Stimulated activated memory B cell treated with anti-CD40 and anti-IgM and Interleukin-4, amounts not matched to agents 10 μg/mL and 1 μg/mL and 100 μg/mL, for 72 hours (primary cell): ENCODE data around the gene PITPNB.

ENCODE experiments used
- ATAC-seq: fragments of 150-1000 bp; cut with Tn5 transposase; 2 replicates; pipeline ENCODE4 v1.10.0; 2021
- H3K27ac Mint-ChIP-seq: one replicate; pipeline ENCODE4 v1.8.0; 2022; ENCODE audit warnings: mild to moderate bottlenecking, mixed read lengths
- H3K27me3 Mint-ChIP-seq: one replicate; pipeline ENCODE4 v1.8.0; 2022; ENCODE audit warnings: mixed read lengths
- H3K36me3 Mint-ChIP-seq: one replicate; pipeline ENCODE4 v1.8.0; 2022; ENCODE audit warnings: mixed read lengths
- H3K4me1 Mint-ChIP-seq: one replicate; pipeline ENCODE4 v1.8.0; 2022; ENCODE audit warnings: mixed read lengths
- H3K4me3 Mint-ChIP-seq: one replicate; pipeline ENCODE4 v1.8.0; 2022; ENCODE audit warnings: mild to moderate bottlenecking, moderate library complexity, mixed read lengths
- H3K9me3 Mint-ChIP-seq: one replicate; pipeline ENCODE4 v1.8.0; 2022; ENCODE audit warnings: mixed read lengths

PITPNB gene

GRCh38 chr22:27876684-27877083 lies 42.4 kb downstream of the PITPNB start:
- Mint-ChIP-seq H3K27me3 (no peaks in the 10 kb centered on the region), H3K27ac (no peak overlapping the region), H3K36me3 (peaks cover 20% of the 10 kb centered on the region), H3K9me3 (no peaks in the 10 kb centered on the region), H3K4me3 (no peak overlapping the region), H3K4me1 (peaks cover 36% of the 10 kb centered on the region)
- ATAC-seq: no peak

- H3K27me3 Mint-ChIP-seq: no peaks in the 10 kb centered on the region
- H3K27ac Mint-ChIP-seq: no peak overlapping the region
- H3K4me3 Mint-ChIP-seq: no peak overlapping the region
- no peak for ATAC-seq
- H3K4me1 Mint-ChIP-seq: peaks cover 35% of the 10 kb centered on the region
- peaks cover 26% of the 10 kb centered on the region for H3K36me3 Mint-ChIP-seq
- no peaks in the 10 kb centered on the region for H3K9me3 Mint-ChIP-seq
Measured at GRCh38 chr22:27875951-27876350, 43.1 kb downstream of the PITPNB start.

- H3K4me3 Mint-ChIP-seq: no peak overlapping the region
- peaks cover 30% of the 10 kb centered on the region for H3K4me1 Mint-ChIP-seq
- H3K27ac Mint-ChIP-seq: no peak overlapping the region
- H3K9me3 Mint-ChIP-seq: no peaks in the 10 kb centered on the region
- ATAC-seq: no peak
- peaks cover 37% of the 10 kb centered on the region for H3K36me3 Mint-ChIP-seq
- no peaks in the 10 kb centered on the region for H3K27me3 Mint-ChIP-seq
Measured at GRCh38 chr22:27874764-27875163, 44.3 kb downstream of the PITPNB start.

DNA sequence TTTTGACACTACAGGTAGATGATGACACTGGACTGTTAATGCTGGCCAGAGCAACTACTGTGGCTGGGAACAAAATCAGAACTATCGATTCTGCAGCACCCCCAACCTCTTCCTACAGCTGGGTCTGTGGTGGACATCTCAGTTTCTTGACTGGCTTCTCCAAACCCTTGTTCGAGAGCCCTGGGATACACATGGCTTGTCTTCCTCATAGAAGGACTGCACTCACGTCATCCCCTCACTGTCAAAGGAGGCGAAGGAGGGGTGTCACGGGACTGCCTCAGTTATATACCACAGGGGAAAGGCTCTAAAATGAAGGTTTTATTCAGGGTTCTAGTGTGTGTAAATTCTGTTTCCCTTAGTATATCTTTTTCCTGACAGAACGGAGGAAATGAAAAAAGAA lies 44.9 kb downstream of the PITPNB start:
- ATAC-seq: no peak
- H3K9me3 Mint-ChIP-seq: no peaks in the 10 kb centered on the region
- H3K27ac Mint-ChIP-seq: no peak overlapping the region
- no peaks in the 10 kb centered on the region for H3K27me3 Mint-ChIP-seq
- peaks cover 42% of the 10 kb centered on the region for H3K36me3 Mint-ChIP-seq
- no peak overlapping the region for H3K4me3 Mint-ChIP-seq
- peaks cover 35% of the 10 kb centered on the region for H3K4me1 Mint-ChIP-seq

GRCh38 chr22:27873472-27873871 lies 45.6 kb downstream of the PITPNB start:
- Mint-ChIP-seq H3K9me3 (no peaks in the 10 kb centered on the region), H3K36me3 (peaks cover 43% of the 10 kb centered on the region), H3K27me3 (no peaks in the 10 kb centered on the region), H3K4me3 (no peak overlapping the region), H3K27ac (no peak overlapping the region), H3K4me1 (peaks cover 36% of the 10 kb centered on the region)
- ATAC-seq: no peak

- peaks cover 33% of the 10 kb centered on the region for H3K4me1 Mint-ChIP-seq
- no peak overlapping the region for H3K4me3 Mint-ChIP-seq
- H3K27me3 Mint-ChIP-seq: no peaks in the 10 kb centered on the region
- no peaks in the 10 kb centered on the region for H3K9me3 Mint-ChIP-seq
- H3K36me3 Mint-ChIP-seq: peaks cover 49% of the 10 kb centered on the region
- H3K27ac Mint-ChIP-seq: no peak overlapping the region
- ATAC-seq: no peak
Measured at GRCh38 chr22:27872488-27872887, 46.6 kb downstream of the PITPNB start.

GRCh38 chr22:27871306-27872014 lies 47.6 kb downstream of the PITPNB start:
- Mint-ChIP-seq H3K36me3 (peaks cover 56% of the 10 kb centered on the region), H3K4me3 (no peak overlapping the region), H3K27me3 (no peaks in the 10 kb centered on the region), H3K9me3 (no peaks in the 10 kb centered on the region), H3K4me1 (peaks cover 38% of the 10 kb centered on the region), H3K27ac (no peak overlapping the region)
- no peak for ATAC-seq

- Mint-ChIP-seq H3K9me3 (no peaks in the 10 kb centered on the region), H3K4me3 (no peak overlapping the region), H3K36me3 (peaks cover 59% of the 10 kb centered on the region), H3K4me1 (peaks cover 33% of the 10 kb centered on the region), H3K27me3 (no peaks in the 10 kb centered on the region), H3K27ac (peak overlapping the region; percentile 71)
- ATAC-seq: no peak
Measured at GRCh38 chr22:27870234-27871191, 48.5 kb downstream of the PITPNB start.

GRCh38 chr22:27868732-27869282 lies 50.2 kb downstream of the PITPNB start:
- Mint-ChIP-seq H3K4me1 (peaks cover 32% of the 10 kb centered on the region), H3K4me3 (no peak overlapping the region), H3K36me3 (peaks cover 52% of the 10 kb centered on the region), H3K27me3 (no peaks in the 10 kb centered on the region), H3K9me3 (no peaks in the 10 kb centered on the region), H3K27ac (peak overlapping the region; percentile 71)
- ATAC-seq: no peak

- Mint-ChIP-seq H3K27ac (peak overlapping the region; percentile 71), H3K27me3 (no peaks in the 10 kb centered on the region), H3K4me3 (no peak overlapping the region), H3K36me3 (peaks cover 52% of the 10 kb centered on the region), H3K9me3 (no peaks in the 10 kb centered on the region), H3K4me1 (peaks cover 32% of the 10 kb centered on the region)
- ATAC-seq: no peak
Measured at GRCh38 chr22:27867953-27868731, 50.9 kb downstream of the PITPNB start.

- Mint-ChIP-seq H3K4me3 (peak overlapping the region; percentile 38), H3K9me3 (no peaks in the 10 kb centered on the region), H3K36me3 (peaks cover 52% of the 10 kb centered on the region), H3K27me3 (no peaks in the 10 kb centered on the region), H3K4me1 (peaks cover 32% of the 10 kb centered on the region), H3K27ac (peak overlapping the region; percentile 71)
- peak; percentile 76 for ATAC-seq
Measured at GRCh38 chr22:27867085-27867952, 51.7 kb downstream of the PITPNB start.

DNA sequence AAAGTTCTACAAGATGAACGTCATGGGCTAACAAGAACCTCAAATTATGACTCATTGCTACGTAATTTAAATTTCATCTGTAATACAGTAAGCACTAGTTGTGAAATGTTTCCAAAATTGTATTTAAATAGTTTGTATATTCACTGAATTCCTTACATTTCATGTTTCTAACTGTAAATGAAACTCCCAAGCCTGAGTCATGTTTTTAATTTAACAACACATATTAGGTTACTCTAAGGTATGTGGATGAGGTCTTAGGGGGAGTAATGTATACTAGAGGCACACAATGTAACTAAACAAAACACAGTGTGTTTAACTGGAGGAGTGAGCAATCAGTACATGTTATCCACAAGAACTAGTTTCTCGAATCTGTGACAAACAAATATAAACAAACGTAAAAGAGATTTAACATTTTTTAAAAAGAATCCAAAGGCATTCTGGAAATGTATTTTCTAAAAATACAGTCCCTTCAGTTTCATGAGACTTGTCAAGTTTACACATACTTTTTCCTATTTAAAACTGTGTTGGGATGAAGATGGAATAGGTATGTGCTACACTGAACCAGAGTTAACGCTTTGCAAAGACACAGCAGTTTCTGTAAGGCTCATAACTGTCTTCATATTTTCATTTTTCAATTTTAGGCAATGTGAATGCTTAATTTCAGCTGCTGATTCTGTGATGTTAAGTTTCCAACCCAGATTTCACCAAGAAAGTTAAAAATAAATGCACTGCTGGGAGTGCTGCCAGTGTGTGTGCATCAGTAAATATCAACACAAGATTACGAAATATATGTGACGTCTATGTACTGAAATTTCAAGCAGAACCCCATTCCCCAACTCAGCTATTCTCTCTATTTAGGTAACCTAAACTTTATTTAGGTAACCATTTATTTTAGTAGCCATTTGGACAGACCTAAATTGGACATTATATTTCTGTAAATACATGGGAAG lies 52.6 kb downstream of the PITPNB start:
- Mint-ChIP-seq H3K27ac (peak overlapping the region; percentile 71), H3K27me3 (no peaks in the 10 kb centered on the region), H3K4me1 (peaks cover 32% of the 10 kb centered on the region), H3K36me3 (peaks cover 52% of the 10 kb centered on the region), H3K9me3 (no peaks in the 10 kb centered on the region), H3K4me3 (no peak overlapping the region)
- no peak for ATAC-seq

DNA sequence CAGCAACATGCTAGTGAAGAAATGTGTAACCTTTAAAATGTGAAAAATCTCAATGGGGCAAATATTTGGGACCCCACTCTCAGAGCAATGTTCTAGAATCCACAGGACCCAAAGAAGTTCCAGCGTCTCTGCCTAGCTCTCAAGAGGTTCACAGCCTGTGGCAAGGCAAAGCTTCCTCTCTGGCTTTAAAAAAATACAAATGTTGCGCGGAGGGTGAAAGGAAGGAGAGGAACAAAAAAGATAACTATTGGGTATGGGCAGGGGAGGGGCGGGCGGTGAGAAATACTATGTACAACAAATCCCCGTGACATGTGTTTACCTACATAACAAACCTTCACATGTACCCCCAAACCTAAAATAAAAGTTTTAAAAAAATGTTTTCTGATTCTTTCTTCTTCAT lies 53.6 kb downstream of the PITPNB start:
- ATAC-seq: no peak
- Mint-ChIP-seq H3K4me1 (peaks cover 32% of the 10 kb centered on the region), H3K36me3 (peaks cover 47% of the 10 kb centered on the region), H3K27me3 (no peaks in the 10 kb centered on the region), H3K27ac (no peak overlapping the region), H3K9me3 (no peaks in the 10 kb centered on the region), H3K4me3 (no peak overlapping the region)
